ENCODE measurements around the gene SMOC2.

DNA sequence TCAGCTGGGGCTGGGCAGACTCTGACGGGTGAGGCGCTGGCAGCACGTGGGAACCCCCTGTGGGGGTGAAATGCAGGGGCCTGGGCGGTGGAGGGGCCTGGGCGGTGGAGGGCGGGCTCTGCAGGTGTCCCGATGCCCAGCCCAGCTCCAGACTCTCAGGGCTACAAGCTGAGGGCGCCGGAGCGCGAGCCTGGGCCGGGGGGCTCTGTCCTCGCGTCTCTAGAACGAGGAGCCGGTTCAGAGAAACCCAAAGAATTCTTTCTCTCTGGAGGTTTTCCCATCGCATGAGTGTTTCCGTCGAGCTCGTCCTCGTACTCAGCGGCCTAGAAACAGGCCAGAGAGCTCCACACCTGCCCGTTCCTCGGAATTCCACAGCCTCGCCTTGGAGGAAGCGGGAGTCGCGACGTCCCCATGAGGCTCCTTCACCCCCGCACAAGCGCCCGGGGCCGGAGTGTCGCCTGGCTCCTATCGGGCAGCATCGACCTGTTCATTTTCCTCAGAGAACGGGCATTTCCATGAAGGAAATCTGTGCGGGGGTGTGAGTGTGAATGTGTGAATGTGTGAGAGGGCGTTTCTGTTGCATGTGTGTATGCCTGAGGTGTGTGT is 76.9 kb downstream of the SMOC2 start:
- TF ChIP-seq, protein P1, sequence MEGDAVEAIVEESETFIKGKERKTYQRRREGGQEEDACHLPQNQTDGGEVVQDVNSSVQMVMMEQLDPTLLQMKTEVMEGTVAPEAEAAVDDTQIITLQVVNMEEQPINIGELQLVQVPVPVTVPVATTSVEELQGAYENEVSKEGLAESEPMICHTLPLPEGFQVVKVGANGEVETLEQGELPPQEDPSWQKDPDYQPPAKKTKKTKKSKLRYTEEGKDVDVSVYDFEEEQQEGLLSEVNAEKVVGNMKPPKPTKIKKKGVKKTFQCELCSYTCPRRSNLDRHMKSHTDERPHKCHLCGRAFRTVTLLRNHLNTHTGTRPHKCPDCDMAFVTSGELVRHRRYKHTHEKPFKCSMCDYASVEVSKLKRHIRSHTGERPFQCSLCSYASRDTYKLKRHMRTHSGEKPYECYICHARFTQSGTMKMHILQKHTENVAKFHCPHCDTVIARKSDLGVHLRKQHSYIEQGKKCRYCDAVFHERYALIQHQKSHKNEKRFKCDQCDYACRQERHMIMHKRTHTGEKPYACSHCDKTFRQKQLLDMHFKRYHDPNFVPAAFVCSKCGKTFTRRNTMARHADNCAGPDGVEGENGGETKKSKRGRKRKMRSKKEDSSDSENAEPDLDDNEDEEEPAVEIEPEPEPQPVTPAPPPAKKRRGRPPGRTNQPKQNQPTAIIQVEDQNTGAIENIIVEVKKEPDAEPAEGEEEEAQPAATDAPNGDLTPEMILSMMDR (IDR thresholded peaks at IDR 0.05) = no peak
- TF ChIP-seq EP300 (IDR thresholded peaks at IDR 0.05; ENCODE audit: low read depth) (no peak), POLR2A (IDR thresholded peaks at IDR 0.05) (no peak)
